ENCODE measurements around the gene NEU1. TPM values are rescaled to one million over a fixed set of nuclear protein-coding genes. Genes with fewer than 3 reads are reported as not detected.

Gene NEU1
- total and polyA plus RNA-seq, 4 donors = 20.3 to 24.6 (median 23.8) TPM

DNA sequence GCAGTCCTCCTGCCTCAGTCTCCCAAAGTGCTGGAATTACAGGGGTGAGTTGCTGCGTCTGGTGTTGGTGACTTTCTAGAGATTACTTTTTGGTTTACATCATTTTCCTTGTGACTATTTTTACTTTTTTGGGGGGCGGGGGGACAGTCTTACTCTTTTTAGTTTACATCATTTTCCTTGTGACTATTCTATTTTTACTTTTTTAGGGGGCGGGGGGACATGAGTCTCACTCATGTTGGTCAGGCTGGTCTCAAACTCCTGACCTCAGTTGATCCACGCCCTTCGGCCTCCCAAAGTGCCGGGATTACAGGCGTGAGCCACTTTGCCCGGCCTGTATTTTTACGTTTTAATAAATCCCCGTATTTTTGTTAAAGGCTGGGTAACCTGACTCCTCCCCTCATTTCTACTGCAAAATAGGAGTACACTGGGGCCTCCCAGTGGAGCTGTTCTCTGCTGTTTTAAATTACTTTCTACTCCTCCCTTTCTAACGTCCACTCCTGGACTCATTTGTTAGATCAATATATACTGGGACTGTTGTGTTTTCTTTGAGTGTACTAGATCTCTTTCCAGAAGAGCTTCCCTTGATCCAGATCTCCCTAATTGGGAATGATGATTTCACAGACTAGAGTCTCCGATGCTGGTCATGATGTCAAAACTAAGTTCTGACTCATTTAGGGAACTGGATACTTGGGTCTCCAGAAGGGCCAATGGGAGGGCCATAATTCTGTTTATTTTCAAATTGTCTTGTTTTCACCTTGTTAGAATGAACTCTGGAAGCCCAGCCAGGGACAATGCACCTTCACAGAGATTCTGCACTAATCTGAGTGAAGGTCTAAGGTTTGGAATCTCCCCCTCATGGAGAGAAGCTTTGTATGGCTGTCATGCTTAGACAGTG is 25.9 kb downstream of the NEU1 start:
- peak overlapping the region in 1 of 2 donors; percentile 61 for H3K27ac ChIP-seq (ENCODE audit: low read depth in 1 of 2, low read length in 2 of 2)
- no peaks in the 10 kb centered on the region for H3K9me3 ChIP-seq (ENCODE audit: control insufficient read depth, low read length)
- no peaks in the 10 kb centered on the region for H3K27me3 ChIP-seq (ENCODE audit: control insufficient read depth in 1 of 2, insufficient read depth in 2 of 2, low read length in 1 of 2)
- DNase-seq (no peak), ATAC-seq (ENCODE audit: low FRiP score) (no peak)
- intact Hi-C loops (cut with DNase I) = loop anchor here in 1 of 2 donors (10.0 kb wide), 1 partner anchor 152 kb away; the partner anchor contains the start of gene LY6G5C
- H3K36me3 ChIP-seq (ENCODE audit: control insufficient read depth in 1 of 2, insufficient read depth in 2 of 2, low read length in 1 of 2) = peaks cover 0 to 8% of the 10 kb centered on the region in 2 donors
- WGBS, 2 donors = 10 to 11% methylated on average over 12 of the region's 12 CpGs
- H3K4me1 ChIP-seq (ENCODE audit: control insufficient read depth in 1 of 2, insufficient read depth in 2 of 2, low read length in 2 of 2) = peaks cover 0 to 2% of the 10 kb centered on the region in 2 donors
- no peak overlapping the region for H3K4me3 ChIP-seq (ENCODE audit: low read length in 2 of 2)

DNA sequence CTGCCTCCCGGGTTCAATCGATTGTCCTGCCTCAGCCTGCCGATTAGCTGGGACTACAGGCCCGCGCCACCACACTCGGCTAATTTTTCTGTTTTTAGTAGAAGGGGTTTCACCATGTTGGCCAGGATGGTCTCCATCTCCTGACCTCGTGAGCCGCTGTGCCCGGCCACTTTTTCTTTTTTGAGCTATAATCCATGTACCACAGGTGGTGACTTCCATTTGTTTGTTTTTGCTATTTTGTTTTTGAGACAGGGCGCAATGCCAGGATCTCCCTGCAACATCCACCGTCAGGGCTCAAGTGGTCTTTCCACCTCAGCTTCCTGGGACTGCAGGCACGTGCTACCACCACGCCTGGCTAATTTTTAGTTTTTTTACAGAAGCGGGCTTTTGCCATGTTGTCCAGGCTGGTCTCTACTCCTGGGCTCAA is 26.6 kb downstream of the NEU1 start:
- peak overlapping the region in 1 of 2 donors; percentile 61 for H3K27ac ChIP-seq (ENCODE audit: low read depth in 1 of 2, low read length in 2 of 2)
- intact Hi-C loops (cut with DNase I) = loop anchor here in 1 of 2 donors (10.0 kb wide), 1 partner anchor 151 kb away; the partner anchor contains the start of gene LY6G5C
- H3K36me3 ChIP-seq (ENCODE audit: control insufficient read depth in 1 of 2, insufficient read depth in 2 of 2, low read length in 1 of 2) = peaks cover 0 to 8% of the 10 kb centered on the region in 2 donors
- no peak overlapping the region for H3K4me3 ChIP-seq (ENCODE audit: low read length in 2 of 2)
- H3K9me3 ChIP-seq (ENCODE audit: control insufficient read depth, low read length) = no peaks in the 10 kb centered on the region
- 15 to 18% methylated on average over 14 of the region's 14 CpGs for WGBS, 2 donors
- peaks cover under 1 to 2% of the 10 kb centered on the region in 2 donors for H3K4me1 ChIP-seq (ENCODE audit: control insufficient read depth in 1 of 2, insufficient read depth in 2 of 2, low read length in 2 of 2)
- no peak for ATAC-seq (ENCODE audit: low FRiP score)
- DNase-seq = no peak
- no peaks in the 10 kb centered on the region for H3K27me3 ChIP-seq (ENCODE audit: control insufficient read depth in 1 of 2, insufficient read depth in 2 of 2, low read length in 1 of 2)

DNA sequence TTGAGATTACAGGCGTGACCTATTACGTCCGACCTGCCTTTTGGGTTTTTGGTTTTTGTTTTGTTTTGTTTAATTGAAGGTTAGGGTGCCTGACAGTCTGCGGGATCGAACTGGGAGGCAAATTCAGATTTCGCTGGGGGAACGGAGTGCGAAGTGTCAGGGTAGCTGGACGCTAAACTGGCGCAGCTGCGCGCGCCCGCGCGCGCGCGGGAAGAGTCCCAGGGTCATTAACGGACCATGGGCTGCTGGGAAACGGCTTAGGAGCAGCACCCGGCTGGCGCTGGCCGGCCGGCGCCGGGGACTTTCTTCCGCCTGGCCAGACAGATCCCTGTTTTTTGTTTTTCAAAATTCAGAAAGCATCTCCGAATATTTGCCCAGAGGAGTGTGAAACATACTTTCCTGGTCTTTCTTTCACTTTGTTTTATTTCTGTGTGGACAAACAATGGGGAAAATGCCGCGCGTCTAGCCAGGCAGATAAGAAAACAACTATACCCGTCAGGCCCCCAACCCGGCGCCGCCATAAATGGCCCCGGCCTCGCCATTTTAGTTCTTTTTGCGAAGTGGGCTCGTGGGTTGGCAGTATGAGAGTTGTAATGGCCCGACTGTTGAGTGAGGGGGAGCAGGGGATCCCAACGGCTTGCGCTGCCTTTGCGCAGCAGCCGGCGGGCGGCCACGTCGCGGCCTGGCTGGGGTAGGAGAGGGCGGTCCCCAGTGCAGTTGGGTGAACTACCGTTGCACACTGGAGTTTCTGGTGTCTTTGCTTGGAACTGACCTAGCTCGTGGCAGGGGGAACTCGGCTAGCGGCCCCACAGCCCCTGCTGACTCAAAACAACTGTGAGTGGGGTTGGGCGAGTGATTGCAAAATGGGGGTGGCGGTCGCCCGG is 28.0 kb downstream of the NEU1 start:
- peak; percentile 92 to 95 for DNase-seq
- 0 to 1% methylated on average over 59 of the region's 59 CpGs for WGBS, 2 donors
- intact Hi-C loops (cut with DNase I) = loop anchor here (2.0 to 10.0 kb wide), 4 partner anchors 28 to 150 kb away; partner anchors contain the start of genes VARS1 (in 2 of the 2), LY6G5C (in 1 of the 2) and NEU1 (in 1 of the 2)
- Histone ChIP-seq H3K27me3 (ENCODE audit: control insufficient read depth in 1 of 2, insufficient read depth in 2 of 2, low read length in 1 of 2) (no peaks in the 10 kb centered on the region), H3K9me3 (ENCODE audit: control insufficient read depth, low read length) (no peaks in the 10 kb centered on the region), H3K36me3 (ENCODE audit: control insufficient read depth in 1 of 2, insufficient read depth in 2 of 2, low read length in 1 of 2) (peaks cover 0 to 6% of the 10 kb centered on the region in 2 donors), H3K4me1 (ENCODE audit: control insufficient read depth in 1 of 2, insufficient read depth in 2 of 2, low read length in 2 of 2) (peaks cover 2 to 3% of the 10 kb centered on the region in 2 donors), H3K4me3 (ENCODE audit: low read length in 2 of 2) (peak overlapping the region; percentile 54 to 91), H3K27ac (ENCODE audit: low read depth in 1 of 2, low read length in 2 of 2) (peak overlapping the region; percentile 53 to 80)
- ATAC-seq (ENCODE audit: low FRiP score) = peak; percentile 90

DNA sequence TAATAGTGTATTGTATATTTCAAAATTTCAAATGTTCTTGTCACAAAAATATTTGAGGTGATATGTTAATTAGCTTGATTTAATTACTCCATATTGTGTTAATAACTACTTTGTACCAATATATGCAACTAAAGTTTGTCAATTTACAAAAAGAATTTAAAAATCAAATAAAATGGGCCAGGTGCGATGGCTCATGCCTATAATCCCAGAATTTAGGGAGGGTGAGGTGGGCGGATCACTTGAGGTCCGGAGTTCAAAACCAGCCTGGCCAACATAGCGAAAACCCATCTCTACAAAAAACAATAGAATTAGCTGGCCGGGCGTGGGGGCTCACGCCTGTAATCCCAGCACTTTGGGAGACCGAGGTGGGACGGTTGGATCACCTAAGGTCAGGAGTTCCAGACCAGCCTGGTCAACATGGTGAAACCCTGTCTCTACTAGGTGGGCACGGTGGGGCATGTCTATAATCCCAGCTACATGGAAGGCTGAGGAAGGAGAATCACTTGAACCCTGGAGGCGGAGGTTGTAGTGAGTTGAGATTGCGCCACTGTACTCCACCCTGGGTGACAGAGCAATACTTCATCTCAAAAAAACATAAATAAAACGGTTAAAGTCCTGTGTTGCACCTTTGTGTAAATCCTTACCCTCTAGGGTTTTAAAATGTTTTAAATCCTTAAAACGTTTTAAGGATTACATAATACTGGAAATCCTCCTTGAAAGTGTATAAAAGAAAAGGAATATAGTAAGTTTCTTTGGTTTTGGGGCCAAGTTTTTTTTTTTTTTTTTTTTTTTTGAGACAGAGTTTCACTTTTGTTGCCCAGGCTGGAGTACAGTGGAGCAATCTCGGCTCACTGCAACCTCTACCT is 31.0 kb downstream of the NEU1 start:
- intact Hi-C loops (cut with DNase I) = loop anchor here (2.0 to 10.0 kb wide), 3 partner anchors 34 to 151 kb away; partner anchors contain the start of genes LY6G5C (in 2 of the 2) and VARS1 (in 2 of the 2)
- DNase-seq (no peak), ATAC-seq (ENCODE audit: low FRiP score) (no peak)
- H3K36me3 ChIP-seq (ENCODE audit: control insufficient read depth in 1 of 2, insufficient read depth in 2 of 2, low read length in 1 of 2) = no peaks in the 10 kb centered on the region
- H3K27me3 ChIP-seq (ENCODE audit: control insufficient read depth in 1 of 2, insufficient read depth in 2 of 2, low read length in 1 of 2) = peaks cover 0 to 2% of the 10 kb centered on the region in 2 donors
- H3K4me3 ChIP-seq (ENCODE audit: low read length in 2 of 2) = no peak overlapping the region
- 83 to 84% methylated on average over 15 of the region's 15 CpGs for WGBS, 2 donors
- peaks cover 2 to 3% of the 10 kb centered on the region in 2 donors for H3K4me1 ChIP-seq (ENCODE audit: control insufficient read depth in 1 of 2, insufficient read depth in 2 of 2, low read length in 2 of 2)
- H3K9me3 ChIP-seq (ENCODE audit: control insufficient read depth, low read length) = no peaks in the 10 kb centered on the region
- no peak overlapping the region for H3K27ac ChIP-seq (ENCODE audit: low read depth in 1 of 2, low read length in 2 of 2)

DNA sequence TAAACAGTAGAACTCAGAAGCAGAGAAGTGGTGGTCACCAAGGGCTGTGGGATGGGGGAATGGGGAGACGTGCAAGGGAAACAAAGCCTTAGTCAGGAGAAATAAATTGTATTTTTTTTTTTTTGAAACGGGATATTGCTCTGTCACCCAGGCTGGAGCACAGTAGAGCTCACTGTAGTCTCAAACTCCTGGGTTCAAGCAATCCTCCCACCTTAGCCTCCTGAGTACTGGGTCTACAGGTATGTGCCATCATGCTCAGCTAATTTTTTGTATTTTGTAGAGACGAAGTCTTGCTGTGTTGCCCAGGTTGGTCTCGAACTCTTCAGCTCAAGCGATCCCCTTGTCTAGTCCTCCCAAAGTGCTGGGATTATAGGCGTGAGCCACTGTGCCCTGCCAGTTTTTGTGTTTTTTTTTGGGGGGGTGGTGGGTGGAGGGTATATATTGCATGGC is 31.7 kb downstream of the NEU1 start:
- H3K4me3 ChIP-seq (ENCODE audit: low read length in 2 of 2) = peak overlapping the region; percentile 21 to 61
- no peak for ATAC-seq (ENCODE audit: low FRiP score)
- WGBS, 2 donors = 49 to 50% methylated on average over 6 of the region's 6 CpGs
- intact Hi-C loops (cut with DNase I) = loop anchor here (1.0 to 10.0 kb wide), 4 partner anchors 34 to 150 kb away; partner anchors contain the start of genes LY6G5C (in 2 of the 2), VARS1 (in 2 of the 2) and CLIC1 (in 1 of the 2)
- no peaks in the 10 kb centered on the region for H3K9me3 ChIP-seq (ENCODE audit: control insufficient read depth, low read length)
- H3K27ac ChIP-seq (ENCODE audit: low read depth in 1 of 2, low read length in 2 of 2) = no peak overlapping the region
- no peaks in the 10 kb centered on the region for H3K36me3 ChIP-seq (ENCODE audit: control insufficient read depth in 1 of 2, insufficient read depth in 2 of 2, low read length in 1 of 2)
- no peak for DNase-seq
- peaks cover 2 to 3% of the 10 kb centered on the region in 2 donors for H3K4me1 ChIP-seq (ENCODE audit: control insufficient read depth in 1 of 2, insufficient read depth in 2 of 2, low read length in 2 of 2)
- peaks cover 0 to 2% of the 10 kb centered on the region in 2 donors for H3K27me3 ChIP-seq (ENCODE audit: control insufficient read depth in 1 of 2, insufficient read depth in 2 of 2, low read length in 1 of 2)

DNA sequence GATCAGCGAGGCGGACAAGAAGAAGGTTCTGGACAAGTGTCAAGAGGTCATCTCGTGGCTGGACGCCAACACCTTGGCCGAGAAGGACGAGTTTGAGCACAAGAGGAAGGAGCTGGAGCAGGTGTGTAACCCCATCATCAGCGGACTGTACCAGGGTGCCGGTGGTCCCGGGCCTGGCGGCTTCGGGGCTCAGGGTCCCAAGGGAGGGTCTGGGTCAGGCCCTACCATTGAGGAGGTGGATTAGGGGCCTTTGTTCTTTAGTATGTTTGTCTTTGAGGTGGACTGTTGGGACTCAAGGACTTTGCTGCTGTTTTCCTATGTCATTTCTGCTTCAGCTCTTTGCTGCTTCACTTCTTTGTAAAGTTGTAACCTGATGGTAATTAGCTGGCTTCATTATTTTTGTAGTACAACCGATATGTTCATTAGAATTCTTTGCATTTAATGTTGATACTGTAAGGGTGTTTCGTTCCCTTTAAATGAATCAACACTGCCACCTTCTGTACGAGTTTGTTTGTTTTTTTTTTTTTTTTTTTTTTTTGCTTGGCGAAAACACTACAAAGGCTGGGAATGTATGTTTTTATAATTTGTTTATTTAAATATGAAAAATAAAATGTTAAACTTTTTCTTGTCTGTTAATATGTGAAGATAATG is 32.9 kb downstream of the NEU1 start:
- DNase-seq (peak in 1 of 2 donors; percentile 57), ATAC-seq (ENCODE audit: low FRiP score) (no peak)
- Histone ChIP-seq H3K36me3 (ENCODE audit: control insufficient read depth in 1 of 2, insufficient read depth in 2 of 2, low read length in 1 of 2) (no peaks in the 10 kb centered on the region), H3K9me3 (ENCODE audit: control insufficient read depth, low read length) (no peaks in the 10 kb centered on the region), H3K4me1 (ENCODE audit: control insufficient read depth in 1 of 2, insufficient read depth in 2 of 2, low read length in 2 of 2) (peaks cover 2 to 3% of the 10 kb centered on the region in 2 donors), H3K27me3 (ENCODE audit: control insufficient read depth in 1 of 2, insufficient read depth in 2 of 2, low read length in 1 of 2) (peaks cover 0 to 2% of the 10 kb centered on the region in 2 donors), H3K27ac (ENCODE audit: low read depth in 1 of 2, low read length in 2 of 2) (peak overlapping the region in 1 of 2 donors; percentile 75), H3K4me3 (ENCODE audit: low read length in 2 of 2) (peak overlapping the region; percentile 61 to 95)
- intact Hi-C loops (cut with DNase I) = loop anchor here (1.0 to 10.0 kb wide), 4 partner anchors 32 to 149 kb away; partner anchors contain the start of genes LY6G5C (in 2 of the 2), VARS1 (in 2 of the 2) and CLIC1 (in 1 of the 2)
- 0 to 1% methylated on average over 11 to 15 of the region's 15 CpGs for WGBS, 2 donors
